Effector CD4-positive, alpha-beta T cell (primary cell): ENCODE results near the gene TPCN2.

ENCODE experiments used
- DNase-seq: peaks from one replicate; pipeline ENCODE4 v3.0.0-alpha.2; 2020

TPCN2 gene

DNA sequence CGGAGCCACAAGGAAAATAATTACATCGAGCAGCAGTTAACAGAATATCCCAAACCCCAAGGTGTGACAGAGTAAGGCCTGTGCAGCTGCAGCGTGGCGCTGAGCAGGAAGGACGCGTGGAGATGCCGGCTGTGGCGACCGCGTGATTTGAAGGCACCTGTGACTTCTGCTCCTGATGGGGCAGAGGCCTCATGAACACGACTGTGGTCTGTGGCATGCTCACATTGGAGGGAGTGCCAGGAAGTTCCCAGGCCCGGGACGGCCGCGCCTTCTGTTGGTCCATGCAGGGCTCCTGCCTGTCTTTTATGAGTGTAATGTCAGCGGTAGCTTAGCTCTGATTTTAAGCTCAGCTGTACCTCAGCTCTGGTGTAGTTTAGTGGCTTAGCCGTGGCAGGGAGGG, 50.4 kb downstream of the TPCN2 start:
- DNase-seq, result no peak

DNA sequence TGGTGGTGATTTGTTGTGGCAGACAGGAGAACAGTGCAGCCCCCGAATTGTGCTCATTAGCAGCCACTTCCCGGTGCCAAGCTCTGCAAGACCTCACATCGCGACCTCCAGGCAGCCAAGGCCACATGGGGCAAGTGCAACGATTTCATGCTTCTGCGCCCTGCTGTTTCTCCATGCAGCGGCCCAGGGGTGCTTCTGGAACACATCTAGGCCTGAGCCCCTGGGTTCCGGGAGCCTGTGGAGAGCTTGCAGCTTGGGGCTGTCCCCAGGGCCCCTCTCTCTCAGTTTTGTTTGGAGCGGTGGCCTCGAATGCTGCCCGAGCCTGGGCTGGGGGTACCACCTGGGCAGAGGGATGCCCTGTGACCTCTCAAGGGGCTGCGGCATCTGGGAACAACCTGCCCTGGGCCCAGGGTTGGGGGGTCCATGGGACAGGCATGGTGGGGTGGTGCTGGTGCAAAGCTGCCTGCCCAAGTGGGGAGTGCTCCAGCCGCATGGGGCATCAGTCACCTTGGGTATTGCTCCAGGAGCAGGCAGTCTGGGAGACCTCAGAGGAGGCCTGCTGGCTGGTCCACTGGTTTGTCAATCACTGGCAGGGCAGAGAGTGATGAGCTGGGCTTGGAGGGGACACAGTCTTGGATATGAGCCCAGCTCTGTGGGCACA, 51.9 kb downstream of the TPCN2 start:
- DNase-seq, result no peak

DNA sequence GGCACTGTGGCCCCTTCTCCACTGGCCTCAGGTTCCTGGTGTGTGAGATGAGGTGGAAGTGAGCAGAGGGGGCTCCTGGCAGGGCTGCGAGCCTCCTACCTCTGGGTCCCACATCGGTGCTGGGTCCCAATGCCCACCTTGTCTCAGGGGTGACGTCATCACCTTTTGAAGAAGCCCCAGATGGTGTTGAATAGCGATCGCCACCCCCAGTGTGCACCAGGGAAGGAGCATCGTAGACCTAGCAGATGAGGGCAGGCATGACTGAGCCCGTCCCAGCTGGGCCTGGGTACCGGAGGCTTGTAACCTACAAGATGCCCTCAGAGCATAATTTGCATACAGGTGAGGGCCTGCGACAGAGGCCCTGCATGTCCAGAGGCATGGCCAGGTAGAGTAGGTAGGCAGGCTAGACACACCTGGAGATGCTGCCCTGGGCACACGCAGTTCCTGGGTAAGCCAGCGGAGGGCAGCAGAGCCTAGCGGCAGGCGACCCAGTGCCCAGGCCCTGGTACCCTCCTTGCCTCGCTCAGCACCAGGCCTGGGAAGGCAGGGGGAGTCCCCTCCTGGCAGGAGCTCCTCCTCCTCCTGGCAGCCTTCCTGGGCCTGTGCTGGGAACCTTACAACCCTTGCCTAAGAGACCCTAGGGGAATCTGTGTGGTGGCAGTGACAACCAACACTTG, 52.5 kb downstream of the TPCN2 start:
- peak; percentile 65 for DNase-seq

DNA sequence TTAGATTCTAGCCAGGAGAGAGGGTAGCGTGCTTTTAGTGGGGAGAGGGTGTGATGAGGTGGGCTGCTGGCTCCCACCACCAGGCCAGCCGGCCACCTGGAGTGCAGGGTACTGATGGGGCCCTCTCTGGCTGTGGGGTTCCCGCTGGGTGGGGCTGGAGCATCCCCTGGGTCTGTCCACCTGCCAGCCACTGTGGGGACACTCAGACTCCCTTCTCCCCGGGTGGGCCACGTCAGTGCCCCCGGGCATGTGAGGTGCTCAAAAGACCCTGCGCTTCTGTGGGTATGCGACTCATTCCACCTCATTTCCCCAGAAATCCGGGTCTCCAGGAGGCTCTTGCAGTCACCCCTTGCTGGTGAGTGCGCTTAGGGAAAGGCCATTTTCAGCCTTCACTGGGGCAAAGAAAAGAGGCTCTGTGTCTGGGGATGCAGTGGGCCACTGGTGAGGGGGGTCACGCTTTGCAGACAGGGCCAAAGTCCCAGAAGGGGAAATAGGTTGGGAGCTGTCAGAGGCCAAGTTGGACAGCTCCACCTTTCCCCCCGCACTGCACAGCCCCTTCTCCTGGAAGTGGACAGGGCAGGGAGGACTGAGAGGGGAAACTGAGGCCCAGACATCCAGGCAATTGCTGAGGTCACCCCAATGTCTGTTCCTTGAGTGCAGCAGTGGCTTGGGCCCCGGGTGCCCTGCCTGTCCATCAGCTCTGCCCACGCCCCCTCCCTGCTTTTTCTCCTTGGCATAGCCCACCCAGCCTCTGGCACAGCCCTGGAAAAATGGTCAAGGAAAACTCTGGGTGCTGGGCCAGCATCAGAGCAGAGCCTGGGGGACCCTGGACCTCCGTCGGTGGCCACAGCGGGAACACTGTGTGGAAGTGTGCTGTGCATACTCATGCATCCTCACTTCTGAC, 53.3 kb downstream of the TPCN2 start:
- DNase-seq, result no peak

DNA sequence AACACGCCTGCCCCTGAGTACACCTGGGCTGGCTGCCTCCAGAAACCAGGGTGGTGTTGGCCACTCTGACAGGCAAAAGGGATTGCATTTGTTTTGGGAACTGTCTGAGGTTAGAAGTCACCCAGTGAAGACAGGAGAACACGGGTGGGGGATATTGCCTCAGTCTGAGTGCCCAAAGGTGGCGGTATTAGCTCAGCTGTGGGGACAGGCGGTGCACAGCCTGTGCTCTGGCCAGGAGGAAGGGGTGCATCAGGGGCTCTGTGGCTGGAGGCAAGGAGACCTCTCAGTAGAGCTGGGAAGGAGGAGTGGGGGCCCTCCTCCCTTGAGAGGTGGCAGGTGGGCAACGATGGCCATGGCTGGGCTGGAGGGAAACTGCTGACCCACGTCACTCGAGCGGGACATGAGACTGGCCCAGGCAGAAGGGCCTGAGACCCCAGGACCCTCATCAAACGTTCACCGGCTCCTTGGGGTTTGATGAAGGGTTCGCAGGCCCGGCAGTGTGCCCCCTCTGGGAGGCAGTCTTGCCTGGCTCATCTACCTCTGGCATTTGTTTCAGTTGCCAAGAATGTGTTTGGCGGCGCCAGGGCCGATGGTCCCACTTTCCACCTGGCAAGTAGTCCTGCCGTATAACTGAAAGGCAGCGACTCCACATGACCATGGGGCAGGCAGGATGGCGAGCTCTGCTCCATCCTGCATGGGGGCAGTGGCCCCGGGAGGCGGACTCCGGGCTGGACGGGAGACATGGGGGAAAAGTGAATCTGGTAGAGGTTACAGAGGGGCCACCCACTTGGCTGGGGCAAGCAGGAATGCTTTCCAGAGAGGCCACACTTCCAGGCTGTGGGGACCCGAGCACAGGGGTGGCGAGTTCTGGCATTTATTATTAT, 54.2 kb downstream of the TPCN2 start:
- no peak for DNase-seq

DNA sequence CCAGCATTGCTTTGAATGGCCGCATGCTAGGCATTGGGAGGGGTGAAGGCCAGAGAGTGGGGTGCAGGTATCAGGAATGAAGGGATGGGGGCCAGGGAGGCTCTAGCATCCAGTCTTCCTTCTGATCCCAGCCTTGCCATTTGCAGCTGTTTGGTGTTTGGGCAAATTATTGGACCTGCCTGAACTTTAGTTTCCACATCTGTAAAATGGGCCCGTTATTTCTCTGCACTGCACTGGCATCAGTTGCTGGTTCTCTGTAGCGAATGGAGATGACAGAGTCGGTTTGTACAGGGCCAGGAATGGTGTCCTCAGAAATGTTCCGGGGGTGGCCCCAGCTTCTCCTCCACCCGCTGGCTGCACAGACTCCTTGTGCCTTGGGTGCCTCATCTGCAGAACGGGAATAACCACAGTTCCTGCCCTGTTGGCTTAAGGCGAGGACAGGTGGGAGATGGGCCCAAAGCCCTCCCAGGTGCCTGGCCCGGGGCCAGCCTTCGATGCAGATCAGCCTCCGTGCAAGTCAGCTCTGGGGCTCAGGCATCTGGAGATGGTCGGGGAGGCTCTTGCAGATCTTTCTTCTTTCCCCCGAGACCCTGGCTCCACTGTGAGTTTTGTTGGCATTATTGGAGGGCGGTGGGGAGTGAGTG, 55.6 kb downstream of the TPCN2 start:
- DNase-seq, result no peak

DNA sequence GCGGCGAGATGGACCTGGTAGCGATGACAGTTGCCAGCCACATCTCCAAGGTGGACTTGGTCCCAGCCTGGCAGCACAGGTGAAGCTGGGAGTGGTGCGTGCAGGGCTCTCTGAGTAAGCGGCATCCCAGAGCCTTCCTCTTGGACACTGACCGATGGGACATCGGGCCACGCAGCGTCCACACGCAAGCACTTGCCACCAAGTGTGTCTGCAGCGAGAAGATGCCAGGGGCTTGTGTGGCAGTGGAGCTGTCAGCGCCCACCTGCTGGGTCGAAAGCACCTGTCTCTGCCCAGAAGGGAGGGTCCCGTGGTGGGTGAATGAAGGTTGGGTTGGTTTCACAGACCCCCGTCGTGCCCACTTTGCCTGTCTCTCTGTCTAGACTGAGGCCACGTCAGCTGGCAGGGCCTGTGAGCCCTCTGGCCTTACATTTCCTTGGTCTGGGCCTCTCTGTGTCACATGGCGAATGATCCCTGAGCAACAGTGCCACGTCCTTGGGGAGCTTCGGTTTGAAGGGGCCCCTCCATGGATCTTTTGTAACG, 56.2 kb downstream of the TPCN2 start:
- no peak for DNase-seq

DNA sequence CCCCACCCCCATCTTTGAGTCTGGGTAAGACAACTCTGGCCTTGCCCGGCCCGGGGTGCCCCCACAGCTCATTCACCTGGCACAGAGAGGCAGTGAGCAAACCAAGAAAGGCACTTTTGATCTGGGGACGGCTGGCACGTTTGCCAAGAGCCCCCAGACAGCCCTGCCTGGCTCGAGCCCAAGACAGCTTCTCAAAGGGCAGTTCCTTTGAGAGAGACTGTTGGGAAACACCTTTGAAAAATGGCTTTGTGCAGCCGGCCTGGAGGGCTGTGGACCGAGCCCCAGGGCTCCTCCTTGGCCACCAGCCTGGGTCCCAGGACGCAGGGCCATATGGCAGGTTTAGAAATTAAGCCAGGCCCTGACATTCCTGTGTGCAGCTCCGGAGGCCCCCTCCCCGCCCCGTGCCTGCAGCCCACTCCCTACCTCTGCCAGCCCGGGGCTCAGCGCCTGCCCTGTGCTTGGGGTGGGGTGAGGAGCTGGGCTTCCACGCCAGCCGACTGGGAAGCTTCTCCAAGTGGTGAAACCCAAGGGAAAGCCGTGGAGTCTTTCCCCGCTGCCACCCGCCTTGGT, 56.8 kb downstream of the TPCN2 start:
- no peak for DNase-seq

DNA sequence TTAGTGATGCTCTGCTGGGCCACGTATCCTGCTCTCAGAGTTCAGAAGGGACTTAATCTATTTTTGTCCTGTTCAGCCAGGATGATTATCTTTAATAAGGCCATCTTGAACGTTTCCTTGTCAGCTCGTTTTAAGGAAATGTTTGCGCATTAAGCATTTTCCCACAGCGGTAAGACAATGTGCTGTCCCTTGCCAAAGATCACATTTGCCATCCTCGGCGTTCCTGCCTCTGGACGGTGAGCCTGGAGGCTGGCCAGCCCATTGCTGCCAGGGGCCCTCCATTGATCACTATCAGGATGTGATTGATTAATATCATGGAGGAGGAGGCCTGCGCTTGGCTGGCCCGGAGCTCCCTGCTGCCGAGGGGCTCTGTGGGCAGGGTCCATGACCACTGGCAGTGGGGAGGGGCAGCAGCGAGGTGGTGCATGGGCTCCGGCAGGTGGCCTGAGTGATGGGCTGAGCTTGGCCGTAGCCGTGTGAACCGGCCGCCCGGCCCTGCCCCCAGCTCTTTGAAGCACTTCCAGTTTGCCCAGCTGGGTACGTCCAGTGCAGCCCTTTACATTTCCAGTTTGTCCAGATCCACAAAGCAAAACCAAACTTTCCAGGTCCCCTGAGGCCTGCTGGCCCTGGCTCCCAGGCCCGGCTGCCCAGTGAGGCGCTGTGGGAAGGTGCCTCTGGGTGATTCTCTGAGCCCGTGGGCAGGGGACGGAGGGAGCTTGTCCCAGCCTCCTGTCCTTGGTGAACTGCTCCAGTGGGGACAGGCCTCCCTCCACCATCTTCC, 57.5 kb downstream of the TPCN2 start:
- DNase-seq, result no peak

DNA sequence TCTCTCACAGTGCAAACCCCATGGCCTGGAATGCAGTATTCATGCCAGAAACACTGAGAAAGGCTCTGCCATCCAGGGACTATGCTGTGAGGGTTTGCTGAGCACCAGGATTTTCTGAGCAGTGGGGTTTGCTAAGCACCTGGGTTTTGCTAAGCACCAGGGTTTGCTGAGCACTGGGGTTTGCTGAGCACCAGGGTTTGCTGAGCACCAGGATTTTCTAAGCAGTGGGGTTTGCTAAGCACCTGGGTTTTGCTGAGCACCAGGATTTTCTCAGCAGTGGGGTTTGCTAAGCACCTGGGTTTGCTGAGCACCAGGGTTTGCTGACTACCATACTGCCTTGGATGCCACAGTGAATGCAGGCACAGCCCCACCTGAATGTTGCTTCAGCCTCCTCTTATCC, 58.7 kb downstream of the TPCN2 start:
- DNase-seq, result no peak

DNA sequence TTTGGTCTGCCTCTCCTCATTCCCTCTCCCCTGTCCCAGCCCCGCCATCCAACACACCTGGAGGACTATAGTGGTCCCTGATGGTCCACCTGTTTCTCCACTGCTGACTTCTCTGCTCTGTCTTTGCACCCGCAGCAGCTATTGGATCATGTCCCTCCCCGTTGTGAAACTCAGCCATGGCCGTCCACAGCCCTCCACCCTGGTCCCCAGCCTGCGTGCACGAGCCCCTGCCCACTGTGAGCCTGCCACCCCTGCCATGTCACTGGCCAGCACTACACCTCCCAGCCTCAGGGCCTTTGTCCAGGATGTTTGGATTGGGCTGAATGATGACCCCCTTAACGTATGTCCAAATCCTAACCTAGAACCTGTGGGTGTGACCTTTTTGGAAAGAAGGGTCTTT, 59.3 kb downstream of the TPCN2 start:
- no peak for DNase-seq

DNA sequence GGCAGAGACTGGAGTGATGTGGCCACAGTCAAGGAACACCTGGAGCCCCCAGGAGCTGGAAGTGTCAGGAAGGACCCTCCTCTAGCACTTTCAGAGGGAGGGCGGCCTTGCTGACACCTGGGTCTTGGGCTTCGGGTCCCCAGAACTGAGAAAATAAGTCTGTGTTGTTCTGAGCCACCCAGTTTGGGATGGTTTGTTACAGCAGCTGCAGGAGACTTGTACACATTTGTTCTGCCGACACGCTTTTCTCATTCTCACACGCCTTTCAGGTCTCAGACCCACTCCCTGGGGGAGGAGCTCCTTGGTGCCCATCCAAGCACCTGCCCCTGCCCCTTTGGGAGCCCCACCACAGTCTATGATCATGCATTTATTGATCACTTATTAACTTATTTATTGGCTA, 59.8 kb downstream of the TPCN2 start:
- no peak for DNase-seq

DNA sequence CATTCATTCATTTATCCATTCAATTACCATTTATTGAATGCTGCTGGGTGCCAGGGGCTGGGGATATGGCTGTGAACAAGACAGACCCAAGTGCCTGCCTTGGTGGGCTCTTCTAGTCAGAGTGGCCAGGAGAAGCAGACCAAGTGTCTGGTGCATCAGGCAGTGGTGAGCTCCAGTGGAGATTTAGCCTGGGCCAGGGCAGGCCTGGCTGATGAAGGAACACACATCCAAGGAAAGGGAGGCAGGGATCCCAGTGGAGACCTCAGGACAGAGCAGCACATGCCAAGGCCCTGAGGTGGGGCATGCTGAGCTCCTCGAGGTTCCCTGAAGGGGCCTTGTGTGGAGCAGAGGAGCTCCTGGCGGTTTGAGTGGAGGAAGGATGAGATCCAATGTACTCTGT, 60.4 kb downstream of the TPCN2 start:
- DNase-seq, result no peak

DNA sequence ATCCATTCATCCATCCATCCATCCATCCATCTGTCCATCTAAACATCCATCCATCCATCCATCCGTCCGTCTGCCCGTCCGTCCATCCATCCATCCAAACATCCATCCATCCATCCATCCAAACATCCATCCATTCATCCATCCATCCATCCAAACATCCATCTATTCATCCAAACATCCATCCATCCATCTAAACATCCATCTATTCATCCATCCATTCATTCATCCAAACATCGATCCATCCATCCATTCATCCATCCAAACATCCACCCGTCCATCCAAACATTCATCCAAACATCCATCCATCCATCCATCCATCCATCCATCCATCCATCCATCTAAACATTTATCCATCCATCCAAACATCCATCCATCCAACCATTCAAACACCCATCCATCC, 61.7 kb downstream of the TPCN2 start:
- no peak for DNase-seq

DNA sequence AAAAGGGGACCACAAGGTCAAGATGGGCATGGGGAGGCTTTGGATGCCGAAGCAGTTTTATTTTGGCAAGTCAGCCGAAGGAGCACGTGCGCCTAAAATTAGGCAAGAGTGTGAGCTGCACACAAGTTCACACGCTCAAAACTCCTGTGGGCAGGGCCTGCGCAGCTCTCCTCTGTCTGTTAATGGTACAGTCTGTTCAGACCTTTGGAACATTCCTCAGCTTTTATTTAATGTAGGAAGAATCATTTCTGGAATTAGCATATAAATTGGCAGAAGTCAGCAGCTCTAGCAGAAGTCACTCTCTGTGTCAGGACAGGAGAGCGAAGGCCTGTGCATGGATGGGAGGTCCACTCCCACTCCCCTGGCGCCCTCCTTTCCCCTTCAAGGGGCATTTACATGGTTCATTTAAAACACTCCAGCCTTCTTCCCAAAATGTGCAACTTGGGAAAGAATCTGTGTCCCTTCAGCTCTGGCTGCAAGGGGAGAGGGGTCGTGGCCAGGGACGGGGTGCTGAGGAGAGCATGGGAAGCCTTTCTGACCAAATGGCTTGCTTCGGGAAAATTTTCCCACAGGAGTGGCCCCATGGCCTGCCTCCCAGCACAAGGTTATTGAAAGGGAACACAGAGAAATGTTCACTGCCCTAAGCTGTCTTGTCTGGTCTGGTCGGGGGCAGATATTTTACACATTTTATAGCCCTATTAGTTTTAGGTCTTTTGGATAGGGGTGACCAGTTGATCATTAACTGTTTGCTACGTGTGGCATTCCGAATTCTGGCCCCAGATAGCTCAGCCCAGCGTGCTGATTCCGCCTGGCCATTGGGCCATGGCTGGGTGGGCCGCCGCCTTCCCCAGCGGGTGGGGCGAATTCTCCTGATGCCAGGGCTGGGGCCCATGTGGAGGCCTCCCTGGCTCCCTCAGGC, 63.2 kb downstream of the TPCN2 start:
- DNase-seq, result no peak

DNA sequence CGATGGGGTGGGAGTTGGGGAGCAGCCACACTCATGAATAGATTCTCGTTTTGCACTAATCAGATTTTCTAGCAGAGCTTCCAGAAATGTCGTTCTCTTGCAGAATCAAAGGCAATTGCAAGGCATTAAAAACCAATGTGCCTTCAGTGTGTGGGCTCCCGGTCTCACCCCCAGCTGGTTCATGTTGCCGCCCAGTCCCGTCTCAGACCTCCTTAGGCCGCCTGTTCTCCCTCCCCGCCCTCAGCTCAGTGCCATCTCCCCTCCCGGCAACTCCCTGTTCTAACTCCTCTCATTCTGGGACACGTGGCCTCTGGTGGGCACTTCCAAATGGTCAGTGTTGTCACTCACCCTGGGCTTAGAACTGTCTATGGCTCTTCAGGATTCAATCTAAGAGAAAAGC, 64.5 kb downstream of the TPCN2 start:
- no peak for DNase-seq

DNA sequence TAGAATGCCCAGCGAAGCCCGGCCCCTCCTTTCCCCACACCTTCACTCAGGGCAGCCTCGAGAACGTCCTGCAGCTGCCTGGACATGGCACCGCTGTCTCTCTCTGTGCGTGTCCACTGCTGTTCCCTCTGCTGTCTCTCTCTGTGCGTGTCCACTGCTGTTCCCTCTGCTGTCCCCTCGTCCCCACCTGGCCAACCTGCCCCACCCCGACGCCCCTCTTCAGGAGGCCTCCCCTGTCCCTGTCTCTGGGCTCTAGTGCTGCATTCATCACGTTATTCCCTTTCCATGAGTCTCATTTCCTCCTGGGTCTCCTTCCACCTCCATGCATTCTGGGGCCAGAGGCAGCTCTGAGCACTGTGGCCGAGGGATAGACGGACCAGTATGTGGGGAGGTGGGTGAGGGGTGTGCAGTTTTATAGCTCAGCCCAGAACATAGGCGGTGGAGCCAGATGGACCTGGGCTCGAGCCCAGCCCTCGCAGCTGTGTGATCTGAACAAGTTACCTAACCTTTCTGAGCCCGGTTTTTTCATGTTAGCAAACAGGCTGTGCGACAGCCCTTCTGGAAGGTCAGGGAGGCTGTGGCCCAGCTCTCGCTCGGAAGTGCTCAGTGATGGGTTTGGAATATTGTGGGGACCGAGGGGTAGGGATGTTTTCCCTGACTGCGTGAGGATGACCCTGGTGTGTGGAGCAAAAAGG, 65.1 kb downstream of the TPCN2 start:
- DNase-seq, result no peak

DNA sequence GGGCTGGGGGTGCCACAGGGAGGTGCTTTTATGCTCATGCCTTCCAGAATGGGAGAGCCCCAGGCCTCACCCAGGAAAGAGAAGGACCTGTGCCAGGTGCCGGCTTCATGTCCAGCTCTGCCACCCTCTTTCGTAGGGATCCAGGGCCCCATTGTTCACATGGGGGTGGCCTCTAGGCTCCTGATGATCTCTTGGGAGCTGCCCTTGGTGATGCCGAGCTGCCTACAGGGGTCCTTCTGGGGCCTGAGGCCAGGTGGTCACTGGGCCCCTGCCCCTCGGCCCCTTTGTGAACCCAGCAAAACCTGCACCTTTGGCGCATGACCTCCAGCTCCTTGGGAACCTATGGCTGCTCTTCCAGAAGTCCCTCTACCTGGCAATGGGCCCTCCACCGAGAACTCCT, 65.6 kb downstream of the TPCN2 start:
- DNase-seq, result no peak
